Activated CD4-positive, alpha-beta T cell treated with anti-CD3 and anti-CD28 coated beads, Interleukin-2, Interleukin-4, amounts not matched to agents 100 ng/mL and 50 ng/mL, durations not matched to agents 16 hours and 8 hours (primary cell): ENCODE measurements around the gene PI16.
A peak's percentile ranks its signal among the peaks of the same experiment; 100 is the strongest.
"Not testable (repeated sequence)": the region's sequence is repeated elsewhere in the genome, so short reads cannot be mapped to it uniquely, and the experiment has no call there.

Source experiments
- DNase-seq: peaks from one replicate; pipeline ENCODE4 v3.0.0-alpha.2; 2020; ENCODE audit warnings: low spot score

PI16 gene

GRCh38 chr6:36975231-36976006, 20.9 kb downstream of the PI16 start:
- no peak for DNase-seq

- no peak for DNase-seq
These were observed 21.4 kb downstream of the PI16 start for GRCh38 chr6:36976007-36976264.

GRCh38 chr6:36976509-36976908, 22.0 kb downstream of the PI16 start:
- no peak for DNase-seq

- no peak for DNase-seq
These were observed 22.4 kb downstream of the PI16 start for GRCh38 chr6:36976931-36977330.

GRCh38 chr6:36977470-36977941, 23.0 kb downstream of the PI16 start:
- DNase-seq = no peak

GRCh38 chr6:36978421-36979346, 24.1 kb downstream of the PI16 start:
- no peak for DNase-seq

GRCh38 chr6:36979347-36979742, 24.8 kb downstream of the PI16 start:
- peak; percentile 28 for DNase-seq

GRCh38 chr6:36980129-36980528, 25.6 kb downstream of the PI16 start:
- no peak for DNase-seq

- DNase-seq = no peak
These were observed 26.5 kb downstream of the PI16 start for GRCh38 chr6:36980876-36981619.

- no peak for DNase-seq
These were observed 29.0 kb downstream of the PI16 start for GRCh38 chr6:36983538-36983937.

- peak; percentile 62 for DNase-seq
These were observed 30.3 kb downstream of the PI16 start for GRCh38 chr6:36984581-36985416.

GRCh38 chr6:36985417-36985807, 30.9 kb downstream of the PI16 start:
- DNase-seq = no peak

GRCh38 chr6:36985808-36986703, 31.5 kb downstream of the PI16 start, which contains the start of gene MTCH1:
MTCH1 (minus strand) TSS chr6:36986196; CDS start chr6:36986173, 23 bp downstream.
- DNase-seq = peak; percentile 88

- peak; percentile 18 for DNase-seq
These were observed 32.1 kb downstream of the PI16 start for GRCh38 chr6:36986704-36987047.

- DNase-seq = no peak
These were observed 34.7 kb downstream of the PI16 start for GRCh38 chr6:36989264-36989663.

- not testable (repeated sequence) for DNase-seq
These were observed 35.9 kb downstream of the PI16 start for GRCh38 chr6:36990401-36990800.

- no peak for DNase-seq
These were observed 43.5 kb downstream of the PI16 start for GRCh38 chr6:36997811-36998722.

GRCh38 chr6:36998723-36999038, 44.1 kb downstream of the PI16 start:
- DNase-seq = no peak

- DNase-seq = no peak
These were observed 44.7 kb downstream of the PI16 start for GRCh38 chr6:36999061-36999750.
